Erythroblast (primary cell): ENCODE data around the gene LRTM2.

Source experiments
- GATA1 ChIP-seq: IDR thresholded peaks from 2 replicates; pipeline ENCODE4 v1.6.1; 2011; ENCODE audit warnings: low read depth, mild to moderate bottlenecking, control low read depth, low read length, moderate library complexity
- POLR2A ChIP-seq: IDR thresholded peaks from 2 replicates; pipeline ENCODE4 v1.6.1; 2011; ENCODE audit warnings: mild to moderate bottlenecking, low read length

DNA sequence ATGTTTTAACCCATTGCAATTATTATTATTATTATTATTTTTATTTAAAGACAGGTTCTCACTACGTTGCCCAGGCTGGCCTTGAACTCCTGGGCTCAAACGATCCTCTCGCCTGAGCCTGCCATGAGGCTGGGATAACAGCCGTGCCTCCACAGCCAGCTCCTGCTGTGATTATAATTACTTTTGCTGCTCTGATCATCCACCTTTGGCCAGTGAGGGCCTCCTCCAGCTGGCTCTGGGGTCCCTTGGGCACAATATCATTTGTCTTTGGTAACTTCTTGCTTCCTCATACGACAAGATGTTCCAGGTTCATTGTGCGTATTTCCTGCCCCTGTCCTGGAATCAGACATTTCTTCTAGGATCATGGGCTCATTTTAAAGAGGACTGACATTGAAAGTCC lies 28.4 kb downstream of the LRTM2 start:
- TF ChIP-seq POLR2A (no peak), GATA1 (no peak)
